ENCODE measurements around the gene NINJ1.

GRCh38 chr9:93137362-93137761 lies 3.3 kb upstream of the NINJ1 start:
- TF ChIP-seq CTCF (IDR thresholded peaks at IDR 0.05), result no peak
- TF ChIP-seq POLR2A (IDR thresholded peaks at IDR 0.05), result no peak
